T-helper 22 cell (primary cell): ENCODE results near the gene OVCH2.
A peak's percentile ranks its signal among the peaks of the same experiment; 100 is the strongest.
"Not testable (repeated sequence)": the region's sequence is repeated elsewhere in the genome, so short reads cannot be mapped to it uniquely, and the experiment has no call there.

ENCODE experiments used
- DNase-seq: peaks from one replicate; pipeline ENCODE4 v3.0.0-alpha.2; 2020; ENCODE audit warnings: low read depth

Gene OVCH2

DNA sequence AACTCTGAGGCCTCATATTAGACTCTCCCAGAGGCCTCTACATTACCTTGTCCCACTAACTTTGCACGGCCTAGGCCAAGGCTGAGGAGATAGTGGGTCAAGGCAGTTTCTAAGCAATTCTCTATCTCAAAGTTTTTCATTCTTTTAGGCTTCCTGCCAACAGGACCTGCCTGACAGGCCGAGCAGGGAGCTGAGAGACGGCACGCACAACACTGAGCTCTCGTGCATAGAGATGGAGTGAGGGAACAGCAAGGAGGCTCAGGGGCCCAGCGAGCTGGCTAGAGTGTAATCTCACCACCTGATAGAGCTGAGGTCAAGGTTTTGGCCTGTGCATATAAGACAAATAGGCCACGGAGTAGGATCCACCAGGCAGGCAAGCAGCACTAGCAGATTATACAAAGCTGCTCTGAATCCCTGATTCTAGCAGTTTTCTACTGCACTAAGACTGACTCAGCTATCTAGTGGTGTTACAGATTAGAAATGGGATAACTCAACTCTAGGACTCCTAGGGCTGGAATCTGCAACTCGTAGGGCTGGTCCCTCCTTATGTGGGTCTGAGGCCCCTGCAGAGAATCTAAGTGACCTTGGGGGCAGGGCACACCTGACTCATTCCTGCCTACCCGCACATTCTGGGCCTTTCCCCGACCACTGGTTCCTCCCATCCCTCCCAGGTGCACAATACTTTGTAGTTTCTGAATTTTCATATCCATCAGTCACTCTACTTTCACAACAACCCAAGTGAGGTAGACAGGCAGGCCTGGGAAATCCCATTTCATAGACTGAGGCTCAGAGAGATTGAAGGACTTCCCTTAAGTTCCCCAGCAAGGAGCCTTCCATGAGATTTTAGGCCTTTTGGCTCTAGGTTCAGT, 34.7 kb downstream of the OVCH2 start:
- no peak for DNase-seq

DNA sequence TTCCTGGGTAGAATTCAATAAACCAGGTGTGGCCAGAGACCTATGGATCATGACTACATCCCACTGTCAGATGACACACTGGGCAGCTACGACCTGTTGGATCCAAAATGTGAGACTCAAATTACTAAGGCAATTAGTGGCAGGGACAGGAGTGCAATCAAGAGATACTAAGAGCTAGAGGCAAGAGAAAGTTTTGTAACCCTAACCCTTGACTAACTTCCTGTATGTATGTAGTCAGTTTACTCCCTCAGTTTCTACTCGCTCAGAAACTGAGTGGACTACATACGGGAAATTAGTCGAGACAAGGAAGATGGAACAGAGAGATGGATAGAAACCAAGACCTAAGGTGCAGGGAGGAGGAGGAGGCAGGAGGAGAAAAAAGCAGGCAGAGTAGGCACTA, 35.6 kb downstream of the OVCH2 start:
- DNase-seq: no peak

DNA sequence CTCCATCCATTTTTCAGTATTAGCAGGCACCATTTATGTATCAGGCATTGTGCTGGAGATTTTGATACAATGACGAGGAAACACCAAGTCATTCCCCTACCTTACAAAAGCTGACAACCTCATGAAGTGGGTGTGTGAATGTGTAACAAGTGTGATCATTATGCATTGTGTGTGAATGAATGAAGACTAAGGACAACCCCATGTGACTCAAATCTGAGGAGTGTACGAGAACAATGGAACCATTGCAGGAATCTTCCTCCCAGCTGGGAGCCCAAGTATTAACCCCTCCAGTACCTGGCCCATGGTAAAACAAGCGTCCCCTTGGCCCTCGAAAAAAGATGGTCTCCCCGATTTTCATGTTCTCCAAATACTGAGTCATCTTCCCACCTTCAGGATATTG, 37.4 kb downstream of the OVCH2 start:
- DNase-seq: no peak

DNA sequence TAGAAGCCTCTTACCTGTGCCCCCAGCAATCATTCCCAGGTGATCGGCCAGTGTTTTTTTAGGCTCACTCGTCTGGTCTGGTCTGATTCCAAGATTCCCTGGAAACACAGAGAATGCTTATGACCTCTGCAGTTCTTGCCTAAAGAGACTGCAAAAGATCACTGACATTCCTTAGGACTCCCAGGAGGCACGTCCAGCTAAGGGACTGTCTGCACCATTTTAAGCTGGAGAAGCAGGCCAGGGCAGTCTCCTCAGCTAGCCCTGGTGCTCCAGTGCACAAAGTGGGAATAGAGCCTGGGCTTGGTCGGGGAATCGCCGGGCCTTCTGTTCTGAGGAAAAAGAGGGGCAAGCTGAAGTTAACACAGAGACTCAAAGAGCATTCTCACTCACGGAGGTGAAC, 37.8 kb downstream of the OVCH2 start:
- no peak for DNase-seq

DNA sequence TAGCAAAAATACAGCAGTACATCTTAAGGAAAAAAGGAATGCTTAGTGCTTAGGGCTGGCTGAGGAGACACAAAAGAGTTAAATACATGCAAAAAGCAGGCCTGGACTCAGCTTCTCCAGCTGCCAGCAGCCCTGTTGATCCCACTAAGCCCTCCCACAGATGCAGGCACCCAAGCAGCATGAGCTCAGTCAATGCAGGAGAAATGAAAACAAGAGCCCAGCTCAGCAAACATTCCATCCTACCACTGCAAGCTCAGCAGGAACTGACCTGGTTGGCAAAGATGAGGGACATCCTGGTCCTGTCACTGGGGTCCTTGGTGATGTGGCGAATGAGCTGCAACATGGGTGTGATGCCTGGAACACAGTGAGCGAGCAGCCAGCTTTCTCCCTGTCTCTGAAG, 38.8 kb downstream of the OVCH2 start:
- no peak for DNase-seq

DNA sequence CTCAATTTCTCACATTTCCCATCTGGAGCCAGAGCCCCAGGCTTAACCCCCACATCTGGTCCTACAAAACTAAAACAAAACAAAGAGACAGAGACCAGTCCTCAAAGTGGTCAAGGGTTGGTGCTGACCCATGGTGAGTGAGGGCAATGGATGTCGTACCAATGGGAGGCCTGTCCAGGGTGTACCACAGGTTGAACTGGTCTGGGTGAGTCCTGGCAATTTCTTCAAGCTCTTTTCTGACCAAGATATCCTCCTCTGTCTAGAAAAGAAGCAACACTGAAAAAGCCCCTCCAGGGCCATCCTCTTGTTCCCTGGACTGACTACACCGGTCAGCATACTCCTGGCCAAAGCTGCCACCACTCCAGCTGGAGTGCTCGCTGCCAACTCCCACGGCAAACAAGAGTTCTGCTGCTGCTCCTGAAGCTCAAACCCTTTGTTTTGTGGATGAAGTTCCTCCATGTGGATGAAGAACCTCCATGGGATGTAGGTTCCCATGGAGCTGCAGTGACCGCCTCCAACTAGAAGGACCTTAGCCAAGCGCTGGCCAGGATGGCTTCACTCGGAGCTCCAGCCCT, 39.9 kb downstream of the OVCH2 start:
- DNase-seq: no peak

DNA sequence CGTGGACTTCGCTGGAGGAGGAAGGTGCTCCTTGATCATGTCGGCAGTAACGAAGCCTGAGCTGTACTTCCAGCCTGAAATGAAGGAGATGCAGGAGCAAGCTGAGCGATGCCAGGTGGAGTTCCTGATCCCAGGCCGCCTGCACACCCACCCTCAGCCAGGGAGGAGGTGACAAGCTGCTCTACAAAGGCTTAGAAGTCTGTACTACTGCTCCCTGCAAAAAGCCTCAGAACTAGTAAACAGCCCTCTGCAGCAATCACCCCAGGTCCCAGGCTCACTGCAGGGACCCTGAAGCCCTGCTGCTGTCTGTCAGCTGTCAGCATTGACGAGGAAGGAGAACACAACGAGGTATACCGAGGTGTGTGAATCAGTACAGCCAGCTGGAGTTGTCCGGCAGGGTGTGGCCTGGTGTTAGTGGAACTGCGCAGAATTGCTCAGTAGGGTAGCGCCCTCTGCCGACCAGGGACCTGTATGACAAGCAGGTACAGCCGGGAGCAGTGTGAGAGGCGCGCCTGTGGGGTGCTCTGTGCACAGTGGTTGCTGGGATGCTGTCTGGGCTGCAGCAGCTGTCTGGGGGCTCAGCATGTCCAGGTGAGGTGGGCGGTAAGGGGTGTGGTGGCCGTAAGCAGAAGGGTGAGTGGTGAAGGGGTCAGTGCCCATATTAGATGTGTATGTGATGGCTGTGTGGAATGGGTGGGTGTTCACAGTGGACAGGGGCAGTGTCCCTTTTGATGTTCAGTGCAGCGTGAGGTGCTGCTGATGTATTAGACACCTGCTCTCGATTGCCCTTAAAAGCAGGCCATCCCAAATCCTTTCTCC, 40.6 kb downstream of the OVCH2 start:
- DNase-seq: peak; percentile 31

DNA sequence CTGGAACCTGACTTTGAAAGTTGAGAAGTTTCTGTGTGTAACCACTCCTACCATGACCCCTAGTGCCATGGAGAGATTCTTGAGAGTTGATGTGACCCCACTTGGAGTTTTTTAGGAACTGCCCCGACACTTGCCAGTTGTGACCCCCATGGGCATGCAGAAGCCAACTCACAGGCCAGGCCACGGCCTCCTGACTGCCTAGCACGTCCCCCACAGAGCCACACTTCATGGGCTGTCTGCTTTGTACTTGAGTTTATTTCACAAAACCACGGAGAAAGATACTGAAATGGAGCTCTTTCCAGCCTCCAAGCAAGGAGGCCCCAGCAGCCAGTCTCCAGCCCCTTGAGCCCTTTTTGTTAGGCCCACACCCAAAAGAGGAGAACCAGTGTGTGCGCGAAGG, 41.4 kb downstream of the OVCH2 start:
- DNase-seq: no peak

DNA sequence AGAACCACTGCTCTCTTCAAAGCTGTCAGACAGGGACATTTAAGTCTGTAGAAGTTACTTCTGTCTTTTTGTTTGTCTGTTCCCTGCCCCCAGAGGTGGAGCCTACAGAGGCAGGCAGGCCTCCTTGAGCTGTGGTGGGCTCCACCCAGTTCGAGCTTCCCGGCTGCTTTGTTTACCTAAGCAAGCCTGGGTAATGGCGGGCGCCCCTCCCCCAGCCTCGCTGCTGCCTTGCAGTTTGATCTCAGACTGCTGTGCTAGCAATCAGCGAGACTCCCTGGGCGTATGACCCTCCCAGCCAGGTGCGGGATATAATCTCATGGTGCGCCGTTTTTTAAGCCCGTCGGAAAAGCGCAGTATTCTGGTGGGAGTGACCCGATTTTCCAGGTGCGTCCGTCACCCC, 42.7 kb downstream of the OVCH2 start:
- not testable (repeated sequence) for DNase-seq

DNA sequence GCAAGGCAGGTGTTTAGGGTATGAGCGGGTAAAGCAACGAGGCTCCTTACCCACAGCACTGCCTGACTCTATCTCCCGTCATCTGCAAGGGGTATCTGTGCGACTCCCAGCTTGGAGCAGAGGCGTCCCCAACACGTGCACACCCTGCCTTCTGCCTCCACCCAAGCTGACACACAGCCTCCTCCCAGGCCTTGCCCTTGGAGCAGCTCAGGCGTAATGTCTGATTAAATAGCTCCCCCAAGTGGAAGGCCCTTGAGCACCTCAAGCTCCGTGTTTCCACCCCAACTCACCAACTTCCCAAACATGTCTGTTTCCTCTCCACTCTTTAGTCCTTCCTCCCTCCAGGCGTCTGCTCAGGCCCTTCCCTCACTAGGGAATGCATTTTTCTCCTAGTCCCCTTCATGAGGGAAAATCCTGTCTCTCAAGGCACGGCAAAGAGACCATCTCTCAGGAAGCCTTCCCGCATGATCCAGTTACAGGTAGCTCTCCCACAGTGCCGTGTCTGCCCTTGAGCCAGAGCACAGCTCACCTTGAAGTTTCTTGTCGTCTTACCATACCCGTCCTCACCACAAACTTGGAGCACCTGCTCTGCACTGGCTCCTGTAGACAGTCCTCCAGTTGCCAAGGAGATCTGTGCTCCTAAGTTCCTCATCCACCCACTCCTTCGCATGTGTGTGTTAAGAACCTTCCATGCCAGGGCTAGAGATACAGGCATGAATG, 48.8 kb downstream of the OVCH2 start:
- DNase-seq: no peak

DNA sequence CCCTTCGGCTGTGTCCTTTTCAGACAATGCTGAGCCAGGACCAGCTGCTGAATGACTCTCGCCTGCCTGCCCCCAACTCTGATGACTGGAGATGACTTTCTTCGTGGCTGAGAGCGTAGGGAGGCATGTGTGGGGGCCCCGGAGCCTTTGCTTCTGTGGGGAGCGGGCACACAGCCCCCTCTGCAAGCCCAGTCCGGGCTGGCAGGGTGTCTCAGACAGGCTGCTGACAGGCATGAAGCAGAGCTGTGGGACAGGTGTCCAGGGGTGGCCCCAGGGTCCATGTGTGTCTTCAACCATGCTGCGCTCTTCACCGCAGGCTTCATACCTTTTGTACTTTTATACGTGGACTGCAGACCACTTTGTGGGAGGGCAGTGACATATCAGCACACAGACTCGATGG, 49.6 kb downstream of the OVCH2 start:
- DNase-seq: no peak

DNA sequence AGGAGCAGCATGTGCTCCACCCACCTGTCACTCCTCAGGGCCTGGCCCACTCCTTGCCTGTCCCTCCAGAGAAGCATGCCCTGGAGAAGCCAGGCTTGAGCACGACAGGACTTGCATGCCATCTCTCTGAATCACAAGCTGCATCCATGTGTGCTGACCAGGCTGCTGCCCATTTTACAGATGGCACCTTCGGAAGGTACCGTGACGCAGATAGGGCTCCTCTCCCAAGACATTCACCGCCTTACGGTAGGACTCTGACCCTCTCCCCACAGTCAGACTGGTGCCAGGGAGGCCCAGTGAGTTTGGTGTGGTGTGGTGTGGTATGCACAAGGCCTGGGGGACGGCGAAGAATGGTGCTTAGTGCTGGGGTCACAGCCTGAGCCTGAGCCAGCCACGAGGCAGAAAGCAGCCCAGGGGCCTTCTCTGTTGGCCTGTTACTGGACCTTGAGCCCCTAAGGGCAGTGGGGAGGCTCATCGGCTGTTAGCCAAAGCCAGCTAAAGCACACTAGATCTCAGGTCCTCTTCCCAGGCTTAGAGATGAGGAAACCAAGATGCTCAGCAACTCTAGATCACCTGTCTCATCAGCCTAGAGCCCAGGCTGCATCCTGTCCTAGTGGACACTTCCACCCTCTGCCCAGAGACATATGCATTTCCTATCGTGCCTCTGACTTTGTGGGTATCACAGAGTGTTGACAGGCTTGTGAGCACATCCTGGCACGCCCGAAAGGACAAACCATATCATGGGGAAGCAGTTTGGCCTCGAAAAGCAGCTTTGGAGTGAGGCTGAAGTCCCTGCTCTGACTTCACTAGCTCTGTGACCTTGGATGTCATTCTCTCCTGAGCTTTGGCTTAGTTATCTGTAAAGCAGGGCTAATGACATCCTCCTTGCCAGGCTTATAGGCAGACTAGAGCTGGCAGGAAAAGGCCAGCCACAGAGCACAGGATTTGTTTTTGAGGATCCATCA, 50.7 kb downstream of the OVCH2 start:
- no peak for DNase-seq

DNA sequence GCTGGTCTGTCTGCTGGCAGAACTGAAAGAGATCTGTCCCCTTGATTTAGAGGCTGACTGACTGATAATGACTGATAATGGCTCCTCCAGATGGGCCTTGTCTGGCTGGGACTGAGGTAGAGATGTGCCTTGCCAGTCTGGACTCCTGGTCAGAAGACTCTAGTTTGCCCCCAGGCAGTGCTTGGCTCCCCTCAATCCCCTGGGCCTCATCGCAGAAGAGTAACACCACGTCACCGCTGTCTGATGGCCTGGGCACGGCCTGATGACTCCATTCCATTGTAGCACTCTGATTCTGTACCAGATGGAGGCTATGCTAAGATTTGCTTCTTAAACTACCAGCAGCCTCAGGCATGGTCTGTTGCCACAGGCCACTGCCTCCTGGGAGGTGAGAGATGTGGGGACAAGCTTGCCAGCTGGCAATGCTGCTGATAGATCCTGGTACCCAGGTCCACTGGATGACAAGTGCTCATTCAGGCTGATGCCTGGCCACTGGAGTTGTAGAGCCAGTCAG, 52.0 kb downstream of the OVCH2 start:
- no peak for DNase-seq

DNA sequence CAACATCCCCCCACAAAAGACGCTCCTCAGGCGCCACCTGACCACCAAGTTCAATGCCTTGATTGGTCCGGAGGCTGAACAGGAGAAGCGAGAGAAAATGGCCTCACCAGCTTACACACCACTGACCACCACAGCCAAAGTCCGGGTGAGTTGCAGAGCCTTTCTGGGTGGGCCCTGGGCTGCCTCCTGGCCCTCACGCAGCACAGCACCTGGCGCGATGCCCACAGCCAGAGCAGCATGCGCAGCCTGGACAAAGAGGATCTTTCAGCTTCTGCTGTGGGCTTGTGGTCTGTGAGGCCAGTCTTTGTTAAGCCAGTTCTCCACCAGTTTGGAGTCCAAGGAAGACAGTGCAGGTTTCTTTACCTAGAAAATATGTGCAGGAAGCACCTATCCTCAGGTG, 54.6 kb downstream of the OVCH2 start:
- no peak for DNase-seq

DNA sequence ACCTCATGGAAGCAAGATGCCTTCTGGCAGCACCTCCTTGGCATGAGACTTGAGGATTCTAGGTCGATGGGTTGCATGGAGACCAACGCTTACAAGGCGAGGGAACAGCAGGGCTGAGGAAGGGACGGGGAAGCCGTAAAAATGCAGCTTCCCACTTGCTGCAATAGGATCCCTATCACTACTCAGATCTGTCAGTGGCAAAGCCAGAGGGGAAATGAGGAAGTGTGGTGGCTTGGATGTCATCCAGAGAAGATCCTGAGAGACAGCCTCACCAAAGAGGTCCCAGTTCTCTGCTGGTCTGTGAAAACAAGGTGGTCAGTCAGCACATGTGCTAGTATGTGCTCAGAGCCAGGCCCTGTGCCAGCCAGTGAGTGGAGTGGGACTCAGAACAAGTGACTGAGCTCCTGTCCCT, 55.1 kb downstream of the OVCH2 start:
- no peak for DNase-seq

DNA sequence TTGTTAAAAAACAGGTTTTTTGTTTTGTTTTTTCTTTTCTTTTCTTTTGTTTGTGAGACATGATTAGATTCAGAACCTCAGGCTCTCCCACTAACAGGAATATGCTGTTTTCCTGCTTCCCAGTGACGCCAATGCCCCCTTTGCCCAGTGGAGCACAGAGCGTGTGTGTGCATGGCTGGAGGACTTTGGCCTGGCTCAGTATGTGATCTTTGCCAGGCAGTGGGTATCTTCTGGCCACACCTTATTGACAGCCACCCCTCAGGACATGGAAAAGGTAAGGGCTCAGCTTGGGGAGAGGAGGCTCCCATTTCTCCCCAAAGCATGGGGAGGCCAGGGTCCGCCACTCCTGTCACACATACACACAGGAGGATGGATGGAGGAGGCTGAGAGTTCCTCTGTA, 58.0 kb downstream of the OVCH2 start:
- DNase-seq: no peak

DNA sequence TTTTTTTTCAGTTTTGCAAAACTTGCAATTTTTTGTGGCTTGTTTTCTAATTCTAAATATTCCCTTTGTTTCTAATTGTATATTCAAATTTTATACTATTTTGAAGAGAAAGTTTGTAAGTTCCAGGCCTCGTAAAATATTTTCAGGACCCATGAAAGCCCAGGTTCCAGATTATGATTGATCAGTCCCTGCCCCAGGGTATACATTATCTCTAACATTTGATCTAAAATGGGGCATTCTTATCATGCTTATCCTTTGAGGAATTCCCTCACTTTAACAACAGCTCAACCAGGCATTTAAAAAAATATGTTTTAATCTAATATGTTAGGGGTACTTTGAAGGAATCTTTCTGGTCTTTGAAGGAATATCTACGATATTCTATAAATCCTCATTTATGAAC, 59.4 kb downstream of the OVCH2 start:
- no peak for DNase-seq

DNA sequence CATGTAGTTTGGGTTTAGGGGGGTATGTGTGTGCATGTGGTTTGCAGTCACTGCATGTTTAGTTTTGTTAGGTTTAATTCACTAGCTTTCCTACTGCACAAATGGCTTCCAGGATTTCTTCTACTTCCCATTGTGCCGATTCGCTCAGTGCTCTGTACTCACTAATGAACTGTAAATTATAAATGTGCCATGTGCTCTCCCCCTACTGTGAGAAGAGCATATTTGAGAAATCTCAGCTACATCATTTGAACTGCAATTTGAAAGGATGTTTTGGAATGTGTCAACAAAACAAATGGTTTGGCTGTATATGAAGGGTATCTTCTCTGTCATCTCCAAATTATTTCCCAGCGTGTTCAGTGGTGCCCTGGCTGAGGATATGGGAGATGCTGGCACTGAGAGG, 61.1 kb downstream of the OVCH2 start:
- DNase-seq: no peak

DNA sequence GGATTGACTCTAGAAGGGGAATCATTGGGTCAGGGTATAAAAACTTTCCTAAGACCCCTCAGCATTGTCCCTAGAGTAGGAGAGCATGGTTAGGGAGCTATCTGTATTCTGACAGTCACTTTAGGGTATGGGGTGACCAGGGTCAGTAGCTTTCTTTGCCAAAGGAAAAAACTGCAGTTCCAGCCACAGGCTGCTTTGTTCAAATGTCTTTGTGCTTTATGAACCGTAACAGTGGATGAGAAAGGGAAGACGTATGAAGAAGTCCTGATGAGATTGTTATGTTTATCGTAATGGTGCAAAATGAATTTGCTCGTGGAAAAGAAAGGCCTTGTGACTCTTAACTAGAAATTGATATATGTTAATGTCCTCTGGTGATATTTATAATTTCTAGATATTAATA, 63.0 kb downstream of the OVCH2 start:
- no peak for DNase-seq

DNA sequence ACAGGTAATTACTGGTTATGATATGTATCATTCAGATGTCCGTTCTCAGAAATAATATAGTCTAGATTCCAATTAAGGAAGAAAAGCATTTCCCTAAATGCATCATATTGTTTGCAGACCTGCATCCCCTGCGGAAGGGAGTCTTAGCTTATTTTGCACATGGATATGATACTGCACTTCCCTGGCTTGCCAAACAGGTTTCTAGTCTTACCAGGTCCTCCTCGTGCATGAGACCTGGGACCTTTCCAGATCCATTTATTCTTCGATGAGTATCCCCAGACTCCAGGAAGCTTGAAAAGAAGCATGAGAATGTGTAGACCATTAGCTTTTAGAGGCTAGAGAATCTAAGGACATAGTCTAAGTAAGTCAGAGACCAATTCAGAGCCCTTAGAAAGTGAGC, 63.5 kb downstream of the OVCH2 start:
- DNase-seq: no peak

DNA sequence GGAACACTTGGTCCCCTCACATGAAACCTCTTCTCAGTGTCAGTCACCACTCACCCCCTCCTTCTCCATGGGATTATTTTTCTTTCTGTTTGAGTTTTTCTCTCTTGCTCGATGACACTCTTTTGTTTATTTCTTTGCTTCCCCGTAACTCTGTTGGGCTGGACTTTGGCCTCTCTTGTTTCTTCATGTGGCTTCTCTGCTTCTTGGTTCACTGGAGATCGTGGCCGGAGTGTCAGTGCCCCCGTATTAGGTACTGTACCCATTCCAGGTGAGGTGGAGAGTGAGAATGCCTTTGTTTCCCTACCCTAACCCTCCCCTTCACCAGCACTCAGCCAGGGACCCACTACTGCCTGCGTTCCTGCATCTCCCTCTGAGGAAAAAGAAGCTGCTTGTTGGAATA, 65.5 kb downstream of the OVCH2 start:
- no peak for DNase-seq
